Measurements from ENCODE around the gene CRYBA1. TPM values are rescaled to one million over a fixed set of nuclear protein-coding genes. Genes with fewer than 3 reads are reported as not detected.

The CRYBA1 gene
- total RNA-seq, 2 experiments from 2014 or later: not detected

GRCh38 chr17:29214215-29215146 lies 32.2 kb upstream of the CRYBA1 start:
- Mint-ChIP-seq H3K27me3 (no peaks in the 10 kb centered on the region), H3K36me3 (ENCODE audit: low read depth) (no peaks in the 10 kb centered on the region), H3K27ac (no peak overlapping the region), H3K4me3 (no peak overlapping the region), H3K9me3 (no peaks in the 10 kb centered on the region), H3K4me1 (ENCODE audit: low read depth) (peaks cover under 1% of the 10 kb centered on the region)
- TF ChIP-seq CTCF (IDR thresholded peaks at IDR 0.05): no peak
- DNase-seq: no peak
- POLR2A ChIA-PET: no interaction called here
- no peak for ATAC-seq
- CTCF ChIA-PET: interaction anchor here (1.0 to 8.6 kb wide), 5 partner anchors 33 to 90 kb away, joined by 3 to 279 read pairs (median 6); partner anchors contain the start of gene MYO18A
- intact Hi-C loops (cut with micrococcal nuclease): no loop called here

GRCh38 chr17:29215174-29215573 lies 31.5 kb upstream of the CRYBA1 start:
- CTCF ChIA-PET: interaction anchor here (1.0 to 8.6 kb wide), 2 partner anchors 69 to 91 kb away, joined by 4 to 279 read pairs; no protein-coding TSS in a partner anchor
- no peak for TF ChIP-seq CTCF (IDR thresholded peaks at IDR 0.05)
- H3K27ac Mint-ChIP-seq: no peak overlapping the region
- H3K9me3 Mint-ChIP-seq: no peaks in the 10 kb centered on the region
- POLR2A ChIA-PET: no interaction called here
- DNase-seq (no peak), ATAC-seq (no peak)
- H3K36me3 Mint-ChIP-seq (ENCODE audit: low read depth): no peaks in the 10 kb centered on the region
- no peak overlapping the region for H3K4me3 Mint-ChIP-seq
- H3K4me1 Mint-ChIP-seq (ENCODE audit: low read depth): peaks cover 4% of the 10 kb centered on the region
- no peaks in the 10 kb centered on the region for H3K27me3 Mint-ChIP-seq
- intact Hi-C loops (cut with micrococcal nuclease): no loop called here

DNA sequence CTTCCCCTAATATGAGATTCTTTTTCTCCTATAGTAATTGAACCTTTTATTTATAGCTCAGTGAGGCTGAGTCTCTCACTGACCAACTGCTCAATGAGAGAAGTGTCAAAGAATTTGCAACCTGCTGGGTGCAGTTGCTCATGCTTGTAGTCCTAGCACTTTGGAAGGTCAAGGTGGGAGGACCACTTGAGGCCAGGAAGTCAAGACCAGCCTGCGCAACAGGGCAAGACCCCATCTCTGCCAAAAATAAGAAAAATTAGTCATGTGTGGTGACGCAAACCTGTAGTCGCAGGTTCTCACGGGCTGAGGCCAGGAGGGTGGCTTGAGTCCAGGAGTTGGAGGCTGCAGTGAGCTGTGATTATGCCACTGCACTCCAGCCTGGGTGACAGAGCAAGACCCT lies 30.9 kb upstream of the CRYBA1 start:
- no peaks in the 10 kb centered on the region for H3K36me3 Mint-ChIP-seq (ENCODE audit: low read depth)
- no peaks in the 10 kb centered on the region for H3K27me3 Mint-ChIP-seq
- no peak overlapping the region for H3K27ac Mint-ChIP-seq
- H3K9me3 Mint-ChIP-seq: no peaks in the 10 kb centered on the region
- no peak for DNase-seq
- H3K4me1 Mint-ChIP-seq (ENCODE audit: low read depth): peaks cover 4% of the 10 kb centered on the region
- ChIA-PET CTCF (interaction anchor here (1.0 to 8.6 kb wide), 3 partner anchors 36 to 91 kb away, joined by 4 to 279 read pairs (median 10); partner anchors contain the start of gene MYO18A), POLR2A (no interaction called here)
- TF ChIP-seq CTCF (IDR thresholded peaks at IDR 0.05): no peak
- intact Hi-C loops (cut with micrococcal nuclease): no loop called here
- H3K4me3 Mint-ChIP-seq: no peak overlapping the region
- ATAC-seq: no peak

- DNase-seq (no peak), ATAC-seq (no peak)
- CTCF ChIA-PET: interaction anchor here (0.5 to 8.6 kb wide), 3 partner anchors 36 to 349 kb away, joined by 3 to 279 read pairs (median 10); partner anchors contain the start of gene MYO18A
- TF ChIP-seq CTCF (IDR thresholded peaks at IDR 0.05): no peak
- H3K9me3 Mint-ChIP-seq: no peaks in the 10 kb centered on the region
- H3K27ac Mint-ChIP-seq: no peak overlapping the region
- intact Hi-C loops (cut with micrococcal nuclease): no loop called here
- peaks cover 4% of the 10 kb centered on the region for H3K4me1 Mint-ChIP-seq (ENCODE audit: low read depth)
- H3K4me3 Mint-ChIP-seq: no peak overlapping the region
- H3K27me3 Mint-ChIP-seq: no peaks in the 10 kb centered on the region
- POLR2A ChIA-PET: no interaction called here
- no peaks in the 10 kb centered on the region for H3K36me3 Mint-ChIP-seq (ENCODE audit: low read depth)
These were observed 30.5 kb upstream of the CRYBA1 start for GRCh38 chr17:29216181-29216580.

GRCh38 chr17:29216856-29217255 lies 29.8 kb upstream of the CRYBA1 start:
- ATAC-seq (no peak), DNase-seq (no peak)
- Mint-ChIP-seq H3K9me3 (no peaks in the 10 kb centered on the region), H3K4me1 (ENCODE audit: low read depth) (peaks cover 4% of the 10 kb centered on the region), H3K4me3 (no peak overlapping the region), H3K27me3 (no peaks in the 10 kb centered on the region), H3K36me3 (ENCODE audit: low read depth) (no peaks in the 10 kb centered on the region), H3K27ac (no peak overlapping the region)
- intact Hi-C loops (cut with micrococcal nuclease): no loop called here
- POLR2A ChIA-PET: no interaction called here
- no peak for TF ChIP-seq CTCF (IDR thresholded peaks at IDR 0.05)
- CTCF ChIA-PET: interaction anchor here (1.6 to 8.6 kb wide), 3 partner anchors 37 to 71 kb away, joined by 3 to 279 read pairs (median 10); partner anchors contain the start of gene MYO18A
